BLaER1 (cell line): ENCODE data around the gene RALGPS2.

Source experiments
- H3K27ac ChIP-seq: shearing (Covaris generic); formaldehyde crosslinking; 2 replicates; pipeline ENCODE4 v1.8.1; 2022
- H3K27me3 ChIP-seq: shearing (Covaris generic); formaldehyde crosslinking; 2 replicates; pipeline ENCODE4 v1.8.1; 2022
- H3K36me3 ChIP-seq: shearing (Covaris generic); formaldehyde crosslinking; 2 replicates; pipeline ENCODE4 v1.8.1; 2022
- H3K4me1 ChIP-seq: shearing (Covaris generic); formaldehyde crosslinking; 2 replicates; pipeline ENCODE4 v1.8.1; 2022
- H3K4me2 ChIP-seq: shearing (Covaris generic); formaldehyde crosslinking; 2 replicates; pipeline ENCODE4 v1.8.1; 2022
- H3K4me3 ChIP-seq: shearing (Covaris generic); formaldehyde crosslinking; 2 replicates; pipeline ENCODE4 v1.8.1; 2022
- H3K9ac ChIP-seq: shearing (Covaris generic); formaldehyde crosslinking; 2 replicates; pipeline ENCODE4 v1.8.1; 2022
- H3K9me3 ChIP-seq: shearing (Covaris generic); formaldehyde crosslinking; 2 replicates; pipeline ENCODE4 v1.8.1; 2022
- H4K20me1 ChIP-seq: shearing (Covaris generic); formaldehyde crosslinking; 2 replicates; pipeline ENCODE4 v1.8.1; 2022
- Cebpa-rat ChIP-seq: shearing (Covaris generic); IDR thresholded peaks from 2 replicates; pipeline ENCODE4 v1.8.1; 2022

The RALGPS2 gene

GRCh38 chr1:178954325-178954690 lies 229.3 kb downstream of the RALGPS2 start:
- H3K4me2 ChIP-seq: no peak overlapping the region
- H3K36me3 ChIP-seq: no peaks in the 10 kb centered on the region
- H3K9me3 ChIP-seq: no peaks in the 10 kb centered on the region
- H4K20me1 ChIP-seq: no peaks in the 10 kb centered on the region
- no peak for TF ChIP-seq Cebpa-rat
- H3K9ac ChIP-seq: no peak overlapping the region
- no peak overlapping the region for H3K27ac ChIP-seq
- no peak overlapping the region for H3K4me3 ChIP-seq
- no peaks in the 10 kb centered on the region for H3K4me1 ChIP-seq
- no peaks in the 10 kb centered on the region for H3K27me3 ChIP-seq

GRCh38 chr1:178954937-178955336 lies 229.9 kb downstream of the RALGPS2 start:
- TF ChIP-seq Cebpa-rat: no peak
- Histone ChIP-seq H3K4me1 (no peaks in the 10 kb centered on the region), H3K4me3 (no peak overlapping the region), H3K27ac (no peak overlapping the region), H3K9ac (no peak overlapping the region), H3K9me3 (no peaks in the 10 kb centered on the region), H3K4me2 (no peak overlapping the region), H3K36me3 (no peaks in the 10 kb centered on the region), H3K27me3 (no peaks in the 10 kb centered on the region), H4K20me1 (no peaks in the 10 kb centered on the region)

GRCh38 chr1:178955391-178955954 lies 230.4 kb downstream of the RALGPS2 start:
- Histone ChIP-seq H3K4me3 (no peak overlapping the region), H3K9ac (no peak overlapping the region), H3K4me1 (no peaks in the 10 kb centered on the region), H3K27ac (no peak overlapping the region), H3K27me3 (no peaks in the 10 kb centered on the region), H3K9me3 (no peaks in the 10 kb centered on the region), H3K36me3 (no peaks in the 10 kb centered on the region), H3K4me2 (no peak overlapping the region), H4K20me1 (no peaks in the 10 kb centered on the region)
- no peak for TF ChIP-seq Cebpa-rat

- no peaks in the 10 kb centered on the region for H3K27me3 ChIP-seq
- no peak overlapping the region for H3K9ac ChIP-seq
- no peaks in the 10 kb centered on the region for H3K4me1 ChIP-seq
These were observed 233.4 kb downstream of the RALGPS2 start for GRCh38 chr1:178958491-178958890.

DNA sequence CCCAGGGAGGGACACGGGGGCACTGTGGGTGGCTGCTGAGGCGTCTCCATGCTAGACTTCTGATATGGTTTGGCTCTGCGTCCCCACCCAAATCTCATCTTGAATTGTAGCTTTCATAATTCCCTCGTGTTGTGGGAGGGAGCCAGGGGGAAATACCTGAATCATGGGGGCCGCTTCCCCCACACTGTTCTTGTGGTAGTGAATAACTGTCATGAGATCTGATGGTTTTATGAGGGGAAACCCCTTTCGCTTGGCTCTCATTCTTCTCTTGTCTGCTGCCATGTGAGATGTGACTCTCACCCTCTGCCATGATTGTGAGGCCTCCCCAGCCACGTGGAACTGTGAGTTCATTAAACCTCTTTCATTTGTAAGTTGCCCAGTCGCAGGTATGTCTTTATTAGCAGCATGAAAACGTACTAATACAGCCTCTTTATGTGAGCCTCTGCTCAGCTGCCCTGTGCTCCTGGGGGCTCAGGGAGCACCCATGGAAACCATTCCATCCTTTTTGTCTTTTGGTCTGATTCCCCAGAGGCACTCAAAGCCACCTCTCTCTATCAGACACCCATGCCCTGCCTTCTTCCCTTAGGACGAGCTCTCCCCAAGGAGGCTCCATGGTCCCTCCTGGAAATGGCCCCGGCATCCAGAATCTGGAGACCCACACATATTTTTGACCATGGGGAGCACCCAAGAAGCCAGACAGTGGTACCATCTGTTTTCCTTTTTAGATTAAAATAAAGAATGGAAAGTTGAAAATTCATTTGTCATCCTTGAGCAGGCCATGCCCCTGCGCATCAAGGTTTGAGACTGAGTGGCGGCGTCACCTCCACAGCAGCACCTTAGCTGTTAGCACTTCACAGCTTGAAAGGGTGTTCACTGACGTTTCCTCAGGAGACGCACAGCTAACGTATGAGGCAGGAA lies 234.8 kb downstream of the RALGPS2 start:
- no peak for TF ChIP-seq Cebpa-rat
- H3K36me3 ChIP-seq: no peaks in the 10 kb centered on the region
- no peaks in the 10 kb centered on the region for H3K4me1 ChIP-seq
- H3K27me3 ChIP-seq: no peaks in the 10 kb centered on the region
- H3K4me2 ChIP-seq: no peak overlapping the region
- H3K4me3 ChIP-seq: no peak overlapping the region
- no peak overlapping the region for H3K9ac ChIP-seq
- no peaks in the 10 kb centered on the region for H4K20me1 ChIP-seq
- H3K27ac ChIP-seq: no peak overlapping the region
- peaks cover 3% of the 10 kb centered on the region for H3K9me3 ChIP-seq

More at GRCh38 chr1:178958491-178958890, 233.4 kb downstream of the RALGPS2 start:
- H3K9me3 ChIP-seq: no peaks in the 10 kb centered on the region
- no peaks in the 10 kb centered on the region for H3K36me3 ChIP-seq
- H4K20me1 ChIP-seq: no peaks in the 10 kb centered on the region
- no peak overlapping the region for H3K27ac ChIP-seq
- no peak overlapping the region for H3K4me2 ChIP-seq
- H3K4me3 ChIP-seq: no peak overlapping the region
- no peak for TF ChIP-seq Cebpa-rat

- no peaks in the 10 kb centered on the region for H3K36me3 ChIP-seq
- H4K20me1 ChIP-seq: no peaks in the 10 kb centered on the region
- no peaks in the 10 kb centered on the region for H3K27me3 ChIP-seq
- peaks cover 6% of the 10 kb centered on the region for H3K9me3 ChIP-seq
- H3K4me3 ChIP-seq: no peak overlapping the region
- no peaks in the 10 kb centered on the region for H3K4me1 ChIP-seq
- H3K27ac ChIP-seq: no peak overlapping the region
- TF ChIP-seq Cebpa-rat: no peak
- H3K4me2 ChIP-seq: no peak overlapping the region
- H3K9ac ChIP-seq: no peak overlapping the region
These were observed 235.6 kb downstream of the RALGPS2 start for GRCh38 chr1:178960482-178961240.

GRCh38 chr1:178961331-178961730 lies 236.3 kb downstream of the RALGPS2 start:
- Histone ChIP-seq H3K9ac (no peak overlapping the region), H3K36me3 (no peaks in the 10 kb centered on the region), H3K27me3 (no peaks in the 10 kb centered on the region), H3K4me2 (no peak overlapping the region), H3K9me3 (peaks cover 6% of the 10 kb centered on the region), H4K20me1 (no peaks in the 10 kb centered on the region), H3K4me1 (peaks cover 2% of the 10 kb centered on the region), H3K27ac (no peak overlapping the region), H3K4me3 (no peak overlapping the region)
- no peak for TF ChIP-seq Cebpa-rat

GRCh38 chr1:178961868-178962267 lies 236.8 kb downstream of the RALGPS2 start:
- H3K4me3 ChIP-seq: no peak overlapping the region
- peaks cover 6% of the 10 kb centered on the region for H3K9me3 ChIP-seq
- no peaks in the 10 kb centered on the region for H4K20me1 ChIP-seq
- no peaks in the 10 kb centered on the region for H3K27me3 ChIP-seq
- H3K27ac ChIP-seq: no peak overlapping the region
- no peak overlapping the region for H3K9ac ChIP-seq
- peaks cover 5% of the 10 kb centered on the region for H3K4me1 ChIP-seq
- H3K36me3 ChIP-seq: no peaks in the 10 kb centered on the region
- no peak overlapping the region for H3K4me2 ChIP-seq
- TF ChIP-seq Cebpa-rat: no peak

DNA sequence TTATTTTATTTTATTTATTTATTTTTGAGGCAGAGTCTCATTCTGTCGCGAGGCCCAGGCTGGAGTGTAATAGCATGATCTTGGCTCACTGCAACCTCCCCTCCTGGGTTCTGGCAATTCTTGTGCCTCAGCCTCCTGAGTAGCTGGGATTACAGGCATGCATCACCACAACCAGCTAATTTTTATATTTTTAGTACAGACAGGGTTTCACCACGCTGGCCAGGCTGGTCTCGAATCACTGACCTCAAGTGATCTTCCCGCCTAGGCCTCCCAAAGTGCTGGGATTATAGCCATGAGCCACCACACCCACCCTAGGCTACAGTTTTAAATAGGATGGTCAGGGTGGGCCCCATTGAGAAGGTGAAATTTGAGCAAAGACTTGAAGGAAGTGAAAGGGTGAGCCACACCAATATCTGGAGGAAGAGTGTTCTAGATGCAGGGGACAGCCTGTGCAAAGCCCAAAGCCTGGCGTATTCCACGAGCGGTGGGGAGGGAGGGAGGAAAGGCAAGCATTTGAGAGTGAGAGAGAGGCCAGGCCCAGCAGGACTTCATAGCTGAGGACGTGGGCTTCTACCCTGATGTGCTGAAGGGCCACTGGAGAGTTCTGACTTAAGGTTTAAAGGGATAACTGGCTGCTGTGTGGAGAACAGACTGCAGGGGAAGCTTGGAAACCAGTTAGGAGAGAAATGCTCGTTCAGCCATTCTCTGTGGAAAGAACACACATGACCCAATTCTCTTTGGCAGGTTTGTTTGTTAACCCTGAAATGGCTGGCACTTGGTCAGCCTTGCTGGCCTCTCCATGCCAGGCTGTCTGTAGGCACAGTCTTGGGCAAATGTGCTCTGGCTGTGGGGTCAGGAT lies 238.0 kb downstream of the RALGPS2 start:
- Histone ChIP-seq H3K27ac (no peak overlapping the region), H3K27me3 (no peaks in the 10 kb centered on the region), H3K4me3 (no peak overlapping the region), H3K4me2 (no peak overlapping the region), H3K9me3 (peaks cover 6% of the 10 kb centered on the region), H4K20me1 (no peaks in the 10 kb centered on the region), H3K4me1 (peaks cover 5% of the 10 kb centered on the region), H3K36me3 (no peaks in the 10 kb centered on the region), H3K9ac (no peak overlapping the region)
- no peak for TF ChIP-seq Cebpa-rat
